GF-D8 (cell line): ENCODE measurements around the gene COL6A1.

Experiments
- DNase-seq: peaks from one replicate; lab custom pipeline; 2025; lab: John Stamatoyannopoulos, UW

The COL6A1 gene

DNA sequence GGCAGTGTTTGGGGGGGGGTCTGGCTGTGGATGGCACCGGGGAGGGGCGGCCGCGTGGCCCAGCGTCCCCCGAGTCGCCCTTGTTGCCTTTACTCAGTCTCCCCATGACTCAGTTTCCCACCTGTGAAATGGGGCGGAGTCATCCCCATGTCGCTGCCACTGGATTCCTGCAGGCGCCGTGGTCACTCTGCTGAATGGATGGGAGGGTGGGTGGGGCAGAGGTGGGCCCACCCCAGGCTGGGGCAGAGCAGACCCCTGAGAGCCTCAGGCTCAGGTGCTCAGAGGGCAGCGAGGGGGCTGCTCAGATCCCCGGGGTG is 2.0 kb downstream of the COL6A1 start:
- DNase-seq: no peak

DNA sequence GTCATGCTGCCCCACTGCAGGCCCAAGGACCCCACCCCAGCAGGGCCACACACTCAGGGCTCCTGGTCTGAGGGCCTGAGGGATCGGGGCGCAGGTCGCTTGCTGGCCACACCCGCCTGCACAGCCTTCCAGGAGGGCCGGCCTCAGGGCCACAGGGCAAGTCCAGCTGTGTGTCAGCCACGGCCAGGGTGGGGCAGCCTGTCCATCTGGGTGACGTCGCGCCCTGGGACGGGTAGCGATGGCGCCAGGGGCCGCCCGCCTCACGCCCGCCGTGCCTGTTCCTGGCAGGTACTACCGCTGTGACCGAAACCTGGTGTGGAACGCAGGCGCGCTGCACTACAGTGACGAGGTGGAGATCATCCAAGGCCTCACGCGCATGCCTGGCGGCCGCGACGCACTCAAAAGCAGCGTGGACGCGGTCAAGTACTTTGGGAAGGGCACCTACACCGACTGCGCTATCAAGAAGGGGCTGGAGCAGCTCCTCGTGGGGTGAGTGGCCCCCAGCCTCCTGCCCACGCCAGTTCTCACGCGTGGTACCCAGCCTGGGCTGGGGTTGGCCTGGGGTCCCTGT is 2.5 kb downstream of the COL6A1 start:
- DNase-seq: no peak

DNA sequence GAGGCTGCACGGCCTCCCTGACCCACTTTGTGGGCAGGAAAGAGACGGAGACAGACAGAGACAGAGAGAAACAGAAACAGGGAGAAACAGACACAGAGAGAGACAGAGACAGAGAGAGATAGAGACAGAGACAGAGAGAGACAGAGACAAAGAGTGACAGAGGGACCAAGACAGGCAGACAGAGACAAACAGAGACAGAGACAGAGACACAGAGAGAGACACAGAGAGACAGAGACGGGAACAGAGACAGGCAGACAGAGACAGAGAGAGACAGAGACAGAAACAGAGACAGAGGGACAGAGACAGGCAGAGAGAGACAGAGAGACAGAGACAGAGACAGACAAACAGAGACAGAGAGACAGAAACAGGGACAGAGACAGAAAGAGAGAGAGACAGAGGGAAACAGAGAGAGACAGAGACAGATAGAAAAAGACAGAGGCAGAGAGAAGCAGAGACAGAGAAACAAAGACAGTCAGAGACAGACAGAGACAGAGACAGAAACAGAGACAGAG is 3.1 kb downstream of the COL6A1 start:
- no peak for DNase-seq

GRCh38 chr21:45985471-45986315 is 4.1 kb downstream of the COL6A1 start:
- DNase-seq: no peak

DNA sequence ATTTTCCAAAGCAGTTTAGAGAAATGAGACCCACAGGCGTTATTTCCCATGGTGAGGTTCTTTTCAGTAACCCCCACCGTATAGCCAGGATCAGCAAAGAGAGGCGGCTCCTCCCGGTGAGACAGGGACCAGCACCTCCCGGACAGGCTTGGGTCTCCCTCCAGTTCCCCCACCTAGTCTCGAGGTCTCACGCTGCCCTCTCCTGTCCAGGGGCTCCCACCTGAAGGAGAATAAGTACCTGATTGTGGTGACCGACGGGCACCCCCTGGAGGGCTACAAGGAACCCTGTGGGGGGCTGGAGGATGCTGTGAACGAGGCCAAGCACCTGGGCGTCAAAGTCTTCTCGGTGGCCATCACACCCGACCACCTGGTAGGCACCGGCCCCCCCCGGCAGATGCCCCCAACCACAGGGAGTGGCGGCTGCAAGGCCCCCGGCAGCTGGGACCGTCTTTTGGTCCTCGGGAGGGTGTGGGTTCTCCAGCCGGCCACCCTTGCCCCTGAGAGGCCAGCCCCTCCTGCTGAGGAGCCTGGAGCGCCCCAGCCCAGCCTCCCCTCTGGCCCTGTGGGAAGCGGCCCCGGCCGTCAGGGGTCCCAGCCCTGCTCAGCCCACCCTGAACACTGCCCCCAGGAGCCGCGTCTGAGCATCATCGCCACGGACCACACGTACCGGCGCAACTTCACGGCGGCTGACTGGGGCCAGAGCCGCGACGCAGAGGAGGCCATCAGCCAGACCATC is 4.9 kb downstream of the COL6A1 start:
- no peak for DNase-seq

- no peak for DNase-seq
Observed at GRCh38 chr21:45987121-45987711, 5.6 kb downstream of the COL6A1 start.

GRCh38 chr21:45988366-45989347 is 7.1 kb downstream of the COL6A1 start:
- DNase-seq: no peak

DNA sequence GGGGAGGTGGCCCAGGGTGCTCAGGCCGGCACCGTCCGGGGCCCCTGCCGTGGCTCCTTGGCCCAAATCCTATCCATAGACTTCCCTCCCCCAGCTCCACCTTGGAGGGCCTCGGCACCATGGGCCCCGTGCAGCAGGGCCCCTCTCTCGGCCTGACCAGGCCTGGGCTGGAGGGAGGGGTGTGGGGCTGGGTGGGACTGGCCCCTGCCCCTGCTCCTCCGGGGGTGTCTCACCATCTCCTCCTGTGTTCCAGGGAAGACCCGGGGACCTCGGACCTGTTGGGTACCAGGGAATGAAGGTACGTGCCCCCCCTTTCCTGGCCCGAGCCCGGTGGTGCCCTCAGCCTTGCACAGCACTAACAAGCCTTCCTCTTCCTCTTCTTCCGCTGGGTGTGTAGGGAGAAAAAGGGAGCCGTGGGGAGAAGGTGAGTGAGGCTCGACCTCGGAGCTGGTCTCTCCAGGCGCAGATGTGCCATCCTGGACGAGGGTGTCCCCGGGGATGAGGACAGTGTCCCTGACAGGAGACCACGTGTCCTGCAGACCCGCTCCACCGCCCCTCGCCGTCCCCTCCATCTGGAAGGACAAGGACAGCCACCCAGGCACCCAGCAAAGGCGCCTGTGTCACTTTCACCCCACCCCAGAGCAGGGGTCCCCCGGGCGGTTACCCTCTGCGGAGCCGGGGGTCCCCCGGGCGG is 7.9 kb downstream of the COL6A1 start:
- no peak for DNase-seq

GRCh38 chr21:45990049-45990711 is 8.6 kb downstream of the COL6A1 start:
- no peak for DNase-seq

- DNase-seq: no peak
Observed at GRCh38 chr21:45990741-45991605, 9.4 kb downstream of the COL6A1 start.

DNA sequence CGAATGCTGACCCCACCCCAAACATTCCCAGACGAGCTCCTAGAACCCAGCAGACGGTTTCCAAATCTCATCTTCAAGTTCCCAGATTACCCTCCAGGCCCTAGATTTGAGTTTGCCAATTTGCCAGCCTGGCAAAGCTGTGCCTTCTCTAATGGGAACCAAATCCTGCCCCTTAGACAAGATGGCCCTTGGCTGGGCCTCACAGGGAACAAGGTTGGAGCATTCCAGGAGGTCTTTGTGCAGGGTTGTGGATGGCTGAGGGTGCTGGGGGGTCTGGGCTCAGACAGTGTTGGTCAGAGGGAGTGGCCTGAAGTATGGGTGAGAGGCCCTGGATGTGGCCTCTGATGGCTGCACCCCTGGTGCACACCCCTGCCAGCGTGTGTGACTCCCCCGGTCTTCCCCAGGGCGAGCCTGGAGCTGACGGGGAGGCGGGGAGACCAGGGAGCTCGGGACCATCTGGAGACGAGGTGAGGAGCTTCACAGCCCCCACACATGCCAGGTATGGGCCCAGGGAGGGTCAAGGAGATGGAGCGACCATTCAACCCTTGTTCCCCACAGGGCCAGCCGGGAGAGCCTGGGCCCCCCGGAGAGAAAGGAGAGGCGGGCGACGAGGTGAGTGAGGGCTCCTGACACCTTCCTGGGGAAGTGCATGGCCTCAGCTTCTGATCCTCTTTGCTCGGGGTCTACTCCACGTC is 10.2 kb downstream of the COL6A1 start:
- no peak for DNase-seq

DNA sequence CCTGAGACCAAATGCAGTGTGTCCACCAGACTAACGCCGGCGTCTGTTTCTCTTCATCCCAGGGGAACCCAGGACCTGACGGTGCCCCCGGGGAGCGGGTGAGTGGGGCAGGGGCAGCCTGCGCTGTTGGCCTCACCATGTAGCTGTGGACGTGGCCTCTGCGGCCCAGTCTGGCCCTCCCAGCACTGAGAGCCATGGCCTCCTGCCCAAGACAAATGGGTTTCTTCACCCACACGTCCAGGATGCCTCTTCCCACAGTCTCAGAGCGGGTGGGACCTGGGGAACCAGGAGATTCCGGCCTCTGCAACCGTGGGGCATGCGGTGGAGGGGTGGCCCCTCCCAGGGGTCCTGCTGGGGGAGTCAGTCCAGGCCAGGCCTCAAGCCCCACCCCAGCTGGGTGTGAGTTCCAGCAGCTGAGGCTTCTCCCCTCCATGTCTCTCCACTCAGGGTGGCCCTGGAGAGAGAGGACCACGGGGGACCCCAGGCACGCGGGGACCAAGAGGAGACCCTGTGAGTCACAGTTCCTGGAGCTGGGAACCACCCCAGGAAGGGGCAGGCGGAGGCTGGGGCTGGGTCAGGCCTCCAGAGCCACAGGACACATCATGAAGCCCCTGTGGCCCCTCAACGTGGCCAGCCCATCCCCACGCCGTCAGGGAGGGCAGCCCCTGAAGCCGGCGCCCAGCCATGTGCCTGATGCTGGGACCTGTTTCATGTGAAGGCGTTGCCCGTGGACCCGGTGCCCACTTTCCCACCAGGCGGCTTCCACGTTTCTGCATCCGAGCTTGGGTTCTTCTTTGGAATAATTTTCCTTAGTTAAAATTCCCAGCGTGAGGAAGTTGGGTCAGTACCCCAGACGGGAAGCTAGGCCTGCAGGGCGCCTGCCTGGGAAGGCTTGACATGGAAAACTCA is 11.0 kb downstream of the COL6A1 start:
- DNase-seq: no peak

DNA sequence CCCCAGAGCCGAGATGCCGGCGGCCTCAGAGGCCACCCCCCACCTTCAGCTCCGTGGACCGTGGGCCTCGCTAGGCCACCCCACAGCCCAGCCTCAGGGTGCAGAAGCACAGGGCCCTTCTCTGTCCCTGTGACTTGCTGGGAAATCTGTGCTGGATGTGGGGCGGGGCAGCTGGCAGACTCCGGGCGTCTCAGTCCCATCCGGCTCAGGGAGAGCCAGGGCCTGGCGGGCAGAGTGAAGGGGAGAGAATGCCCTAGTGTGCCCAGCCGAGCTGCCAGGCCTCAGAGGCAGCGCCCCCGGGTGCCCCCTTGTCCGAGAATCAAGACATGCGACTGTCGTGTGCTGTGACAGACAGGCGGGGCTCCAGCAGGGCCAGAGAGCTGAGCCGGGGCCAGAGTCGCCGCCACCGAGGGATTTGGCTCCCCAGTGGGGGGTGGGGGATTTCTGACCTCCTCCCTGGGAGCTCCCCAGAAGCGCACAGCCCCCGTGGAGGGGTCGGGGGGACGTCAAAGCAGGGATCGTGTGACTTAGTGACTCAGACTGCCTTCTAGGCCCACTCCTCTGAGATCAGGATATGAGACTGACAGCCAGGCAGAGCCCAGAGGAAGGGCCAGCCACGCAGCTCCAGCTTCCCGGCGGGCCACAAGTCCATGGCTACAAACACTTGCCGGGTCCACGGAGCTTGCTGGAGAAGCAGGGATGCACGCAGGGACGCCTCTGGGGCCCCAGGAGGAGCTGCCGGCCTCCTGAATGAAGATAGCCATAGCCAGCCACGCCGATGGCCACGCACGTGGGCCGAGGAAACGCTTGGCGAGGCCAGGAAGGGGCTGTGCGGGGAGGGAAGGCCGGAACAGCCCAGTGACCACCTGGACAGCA is 11.9 kb downstream of the COL6A1 start:
- DNase-seq: no peak

- no peak for DNase-seq
Observed at GRCh38 chr21:45994086-45994661, 12.6 kb downstream of the COL6A1 start.

- no peak for DNase-seq
Observed at GRCh38 chr21:45994759-45995685, 13.5 kb downstream of the COL6A1 start.
